Measurements from ENCODE around the gene LRRC3.

The LRRC3 gene

DNA sequence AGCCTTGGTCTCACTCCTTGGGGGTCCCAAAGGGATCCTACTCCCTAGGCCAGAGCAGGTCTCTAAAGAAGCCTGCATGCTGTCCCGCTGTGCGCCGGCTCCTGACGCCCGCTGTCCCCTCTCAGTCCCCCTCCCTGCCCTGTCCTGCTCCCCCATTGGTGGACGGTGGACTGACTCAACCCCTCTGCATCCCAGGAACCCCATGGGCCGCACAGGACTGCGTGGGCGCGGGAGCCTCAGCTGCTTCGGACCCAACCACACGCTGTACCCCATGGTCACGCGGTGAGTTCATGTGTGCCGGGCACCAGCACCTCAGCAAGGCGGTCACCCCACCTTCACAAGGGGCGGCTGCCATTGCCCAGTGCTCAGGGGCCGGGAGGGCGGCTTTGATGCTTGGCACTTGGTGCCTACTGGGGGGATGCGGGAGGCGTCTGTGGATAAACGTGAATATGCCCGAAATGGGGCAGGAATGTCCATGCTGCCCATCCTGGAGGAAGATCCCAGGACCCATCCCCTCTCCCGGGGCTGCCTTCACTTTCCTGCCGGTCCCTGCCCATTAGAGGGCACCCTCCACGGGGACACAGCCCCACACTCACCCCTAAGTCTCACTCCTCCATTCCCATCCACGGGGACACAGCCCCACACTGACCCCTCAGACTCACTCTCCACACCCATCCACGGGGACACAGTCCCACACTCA is 20.2 kb upstream of the LRRC3 start:
- Histone ChIP-seq H2BK12ac (ENCODE audit: low read length) (peak overlapping the region; percentile 58), H2BK5ac (ENCODE audit: low read length) (peak overlapping the region; percentile 66), H2AK5ac (ENCODE audit: low read depth, low read length) (peak overlapping the region; percentile 70), H3K36me3 (replicated peaks in 1 of 2; ENCODE audit: control insufficient read depth in 2 of 2, insufficient read depth in 2 of 2, low read length in 2 of 2) (no peaks in the 10 kb centered on the region), H3K4me1 (ENCODE audit: control insufficient read depth in 2 of 2, insufficient read depth in 1 of 2, low read depth in 1 of 2, low read length in 2 of 2) (no peaks in the 10 kb centered on the region), H2BK15ac (ENCODE audit: low read length) (peak overlapping the region; percentile 55), H3K27ac (replicated peaks; ENCODE audit: low read length) (no peak overlapping the region), H3K18ac (ENCODE audit: low read length) (peak overlapping the region; percentile 48), H3K4me3 (ENCODE audit: low read length in 2 of 2) (peak overlapping the region in 1 of 2 donors; percentile 44), H3K4ac (ENCODE audit: low read length) (no peak overlapping the region), H3K79me1 (ENCODE audit: low read depth, low read length) (peaks cover 2% of the 10 kb centered on the region), H3K4me2 (ENCODE audit: insufficient read depth, low read length, poor library complexity, severe bottlenecking) (no peak overlapping the region), H3K9ac (ENCODE audit: low read depth, low read length, poor library complexity) (no peak overlapping the region), H3K14ac (ENCODE audit: low read length) (no peak overlapping the region), H4K8ac (ENCODE audit: low read depth, low read length) (no peak overlapping the region), H4K91ac (ENCODE audit: low read depth, low read length, poor library complexity) (no peak overlapping the region), H3K23ac (ENCODE audit: low read depth, low read length, poor library complexity) (peak overlapping the region; percentile 2), H3K9me3 (replicated peaks in 1 of 2; ENCODE audit: control insufficient read depth in 2 of 2, insufficient read depth in 1 of 2, low read depth in 1 of 2, low read length in 2 of 2) (peaks cover 0 to under 1% of the 10 kb centered on the region in 2 donors), H2AFZ (ENCODE audit: low read length) (no peak overlapping the region), H2BK120ac (ENCODE audit: low read depth, low read length) (no peak overlapping the region), H3K27me3 (ENCODE audit: control insufficient read depth in 3 of 3, insufficient read depth in 3 of 3, low read depth in 1 of 3, low read length in 3 of 3) (peaks cover 0 to 13% (median 0%) of the 10 kb centered on the region in 3 experiments)
- no peak for DNase-seq (ENCODE audit: low spot score)
- no CpG with 5 or more reads among the region's 28 CpGs for WGBS, 2 donors (ENCODE audit: extremely low coverage in 2 of 2, insufficient read length in 2 of 2, insufficient replicate concordance in 1 of 2)

DNA sequence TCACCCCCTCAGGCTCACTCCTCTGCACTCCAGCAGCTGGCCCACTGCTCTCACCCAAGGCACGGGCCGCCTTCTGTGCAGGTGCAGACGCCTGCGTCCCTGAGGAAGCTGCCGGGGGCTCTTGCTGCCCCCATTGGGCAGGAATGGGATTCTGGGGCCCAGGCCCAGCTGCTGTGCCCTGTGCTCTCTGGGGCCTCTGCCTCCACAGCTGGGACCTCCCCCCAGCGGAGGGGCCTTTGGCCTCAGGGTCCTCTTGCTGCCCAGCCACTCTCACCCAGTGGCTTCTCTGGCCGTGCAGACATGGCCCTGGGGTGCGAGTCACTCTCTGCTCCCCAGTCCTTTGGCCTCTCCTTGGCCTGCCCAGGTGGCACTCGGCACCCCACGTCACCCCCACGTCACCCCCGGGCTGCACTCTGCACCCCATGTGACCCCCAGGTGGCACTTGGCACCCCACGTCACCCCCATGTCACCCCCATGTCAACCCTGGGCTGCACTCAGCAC is 19.1 kb upstream of the LRRC3 start:
- peak overlapping the region; percentile 4 for H3K9ac ChIP-seq (ENCODE audit: low read depth, low read length, poor library complexity)
- peak overlapping the region; percentile 30 for H4K91ac ChIP-seq (ENCODE audit: low read depth, low read length, poor library complexity)
- no peaks in the 10 kb centered on the region for H3K4me1 ChIP-seq (ENCODE audit: control insufficient read depth in 2 of 2, insufficient read depth in 1 of 2, low read depth in 1 of 2, low read length in 2 of 2)
- H3K18ac ChIP-seq (ENCODE audit: low read length) = no peak overlapping the region
- no CpG with 5 or more reads among the region's 13 CpGs for WGBS, 2 donors (ENCODE audit: extremely low coverage in 2 of 2, insufficient read length in 2 of 2, insufficient replicate concordance in 1 of 2)
- no peak for DNase-seq (ENCODE audit: low spot score)
- no peak overlapping the region for H3K27ac ChIP-seq (replicated peaks; ENCODE audit: low read length)
- H3K14ac ChIP-seq (ENCODE audit: low read length) = no peak overlapping the region
- H2BK12ac ChIP-seq (ENCODE audit: low read length) = no peak overlapping the region
- H2AK5ac ChIP-seq (ENCODE audit: low read depth, low read length) = no peak overlapping the region
- H2BK15ac ChIP-seq (ENCODE audit: low read length) = no peak overlapping the region
- H3K27me3 ChIP-seq (ENCODE audit: control insufficient read depth in 3 of 3, insufficient read depth in 3 of 3, low read depth in 1 of 3, low read length in 3 of 3) = peaks cover 0 to 13% (median 0%) of the 10 kb centered on the region in 3 experiments
- no peak overlapping the region for H2AFZ ChIP-seq (ENCODE audit: low read length)
- no peak overlapping the region for H2BK120ac ChIP-seq (ENCODE audit: low read depth, low read length)
- H3K4me2 ChIP-seq (ENCODE audit: insufficient read depth, low read length, poor library complexity, severe bottlenecking) = no peak overlapping the region
- peak overlapping the region; percentile 65 for H3K23ac ChIP-seq (ENCODE audit: low read depth, low read length, poor library complexity)
- no peaks in the 10 kb centered on the region for H3K36me3 ChIP-seq (replicated peaks in 1 of 2; ENCODE audit: control insufficient read depth in 2 of 2, insufficient read depth in 2 of 2, low read length in 2 of 2)
- H3K4ac ChIP-seq (ENCODE audit: low read length) = no peak overlapping the region
- peaks cover 2% of the 10 kb centered on the region for H3K79me1 ChIP-seq (ENCODE audit: low read depth, low read length)
- no peak overlapping the region for H3K4me3 ChIP-seq (ENCODE audit: low read length in 2 of 2)
- H3K9me3 ChIP-seq (replicated peaks in 1 of 2; ENCODE audit: control insufficient read depth in 2 of 2, insufficient read depth in 1 of 2, low read depth in 1 of 2, low read length in 2 of 2) = no peaks in the 10 kb centered on the region
- no peak overlapping the region for H4K8ac ChIP-seq (ENCODE audit: low read depth, low read length)
- H2BK5ac ChIP-seq (ENCODE audit: low read length) = peak overlapping the region; percentile 53

DNA sequence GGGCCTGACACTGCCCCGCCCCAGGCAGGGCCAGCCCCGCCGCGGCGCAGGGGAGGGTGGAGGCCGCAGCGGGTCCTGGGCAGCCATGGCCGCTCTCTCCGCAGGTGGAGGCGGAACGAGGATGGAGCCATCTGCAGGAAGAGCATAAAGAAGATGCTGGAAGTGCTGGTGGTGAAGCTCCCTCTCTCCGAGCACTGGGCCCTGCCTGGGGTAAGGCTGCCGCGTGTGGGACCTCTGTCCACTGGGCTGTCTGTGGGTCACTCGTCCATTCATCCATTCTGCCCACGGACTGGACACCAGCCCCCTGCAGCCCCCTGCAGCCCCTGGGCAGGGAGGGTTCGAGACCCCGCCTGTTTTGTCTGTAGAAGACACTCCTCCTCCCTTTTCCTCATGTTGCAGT is 18.4 kb upstream of the LRRC3 start:
- Histone ChIP-seq H3K4me1 (ENCODE audit: control insufficient read depth in 2 of 2, insufficient read depth in 1 of 2, low read depth in 1 of 2, low read length in 2 of 2) (no peaks in the 10 kb centered on the region), H3K18ac (ENCODE audit: low read length) (no peak overlapping the region), H2BK15ac (ENCODE audit: low read length) (no peak overlapping the region), H3K27me3 (ENCODE audit: control insufficient read depth in 3 of 3, insufficient read depth in 3 of 3, low read depth in 1 of 3, low read length in 3 of 3) (peaks cover 0 to 13% (median 0%) of the 10 kb centered on the region in 3 experiments), H3K4me2 (ENCODE audit: insufficient read depth, low read length, poor library complexity, severe bottlenecking) (no peak overlapping the region), H3K23ac (ENCODE audit: low read depth, low read length, poor library complexity) (no peak overlapping the region), H3K14ac (ENCODE audit: low read length) (no peak overlapping the region), H4K91ac (ENCODE audit: low read depth, low read length, poor library complexity) (no peak overlapping the region), H2AK5ac (ENCODE audit: low read depth, low read length) (peak overlapping the region; percentile 25), H2AFZ (ENCODE audit: low read length) (peak overlapping the region; percentile 45), H3K27ac (replicated peaks; ENCODE audit: low read length) (no peak overlapping the region), H2BK12ac (ENCODE audit: low read length) (no peak overlapping the region), H2BK120ac (ENCODE audit: low read depth, low read length) (no peak overlapping the region), H3K9ac (ENCODE audit: low read depth, low read length, poor library complexity) (no peak overlapping the region), H3K4ac (ENCODE audit: low read length) (no peak overlapping the region), H3K9me3 (replicated peaks in 1 of 2; ENCODE audit: control insufficient read depth in 2 of 2, insufficient read depth in 1 of 2, low read depth in 1 of 2, low read length in 2 of 2) (peaks cover 0 to 1% of the 10 kb centered on the region in 2 donors), H3K4me3 (ENCODE audit: low read length in 2 of 2) (no peak overlapping the region), H3K79me1 (ENCODE audit: low read depth, low read length) (peaks cover 2% of the 10 kb centered on the region), H4K8ac (ENCODE audit: low read depth, low read length) (no peak overlapping the region), H3K36me3 (replicated peaks in 1 of 2; ENCODE audit: control insufficient read depth in 2 of 2, insufficient read depth in 2 of 2, low read length in 2 of 2) (no peaks in the 10 kb centered on the region), H2BK5ac (ENCODE audit: low read length) (no peak overlapping the region)
- WGBS, 2 donors (ENCODE audit: extremely low coverage in 2 of 2, insufficient read length in 2 of 2, insufficient replicate concordance in 1 of 2) = no CpG with 5 or more reads among the region's 18 CpGs
- DNase-seq (ENCODE audit: low spot score) = no peak

DNA sequence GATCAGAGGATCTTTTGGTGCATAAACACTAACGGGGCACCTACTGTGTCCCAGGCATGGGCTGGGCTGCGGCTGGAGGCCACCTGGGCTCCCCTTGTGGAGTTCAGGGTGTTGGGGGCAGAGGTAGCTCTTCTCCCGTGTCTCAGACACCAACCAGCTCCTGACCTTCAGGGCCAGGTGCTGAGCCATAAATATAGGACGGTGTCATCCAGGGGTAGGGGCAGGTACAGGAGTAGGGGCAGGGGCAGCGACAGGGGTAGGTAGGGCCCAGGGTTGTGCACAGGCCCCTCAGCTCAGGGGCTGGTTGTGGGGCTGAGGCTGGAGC is 18.0 kb upstream of the LRRC3 start:
- Histone ChIP-seq H4K8ac (ENCODE audit: low read depth, low read length) (no peak overlapping the region), H3K14ac (ENCODE audit: low read length) (no peak overlapping the region), H3K79me1 (ENCODE audit: low read depth, low read length) (peaks cover 2% of the 10 kb centered on the region), H2BK120ac (ENCODE audit: low read depth, low read length) (no peak overlapping the region), H3K36me3 (replicated peaks in 1 of 2; ENCODE audit: control insufficient read depth in 2 of 2, insufficient read depth in 2 of 2, low read length in 2 of 2) (no peaks in the 10 kb centered on the region), H3K4me1 (ENCODE audit: control insufficient read depth in 2 of 2, insufficient read depth in 1 of 2, low read depth in 1 of 2, low read length in 2 of 2) (no peaks in the 10 kb centered on the region), H3K9ac (ENCODE audit: low read depth, low read length, poor library complexity) (no peak overlapping the region), H2BK5ac (ENCODE audit: low read length) (no peak overlapping the region), H3K18ac (ENCODE audit: low read length) (no peak overlapping the region), H2AFZ (ENCODE audit: low read length) (peak overlapping the region; percentile 45), H3K23ac (ENCODE audit: low read depth, low read length, poor library complexity) (no peak overlapping the region), H3K9me3 (replicated peaks in 1 of 2; ENCODE audit: control insufficient read depth in 2 of 2, insufficient read depth in 1 of 2, low read depth in 1 of 2, low read length in 2 of 2) (peaks cover 0 to 1% of the 10 kb centered on the region in 2 donors), H2BK15ac (ENCODE audit: low read length) (no peak overlapping the region), H3K27me3 (ENCODE audit: control insufficient read depth in 3 of 3, insufficient read depth in 3 of 3, low read depth in 1 of 3, low read length in 3 of 3) (peaks cover 0 to 12% (median 0%) of the 10 kb centered on the region in 3 experiments), H2BK12ac (ENCODE audit: low read length) (no peak overlapping the region), H3K4ac (ENCODE audit: low read length) (no peak overlapping the region), H2AK5ac (ENCODE audit: low read depth, low read length) (peak overlapping the region; percentile 25), H4K91ac (ENCODE audit: low read depth, low read length, poor library complexity) (no peak overlapping the region), H3K4me2 (ENCODE audit: insufficient read depth, low read length, poor library complexity, severe bottlenecking) (no peak overlapping the region), H3K27ac (replicated peaks; ENCODE audit: low read length) (no peak overlapping the region), H3K4me3 (ENCODE audit: low read length in 2 of 2) (no peak overlapping the region)
- DNase-seq (ENCODE audit: low spot score) = no peak
- no CpG with 5 or more reads among the region's 5 CpGs for WGBS, 2 donors (ENCODE audit: extremely low coverage in 2 of 2, insufficient read length in 2 of 2, insufficient replicate concordance in 1 of 2)
